Measurements from ENCODE around the gene TMPRSS13. TPM values are rescaled to one million over a fixed set of nuclear protein-coding genes. Genes with fewer than 3 reads are reported as not detected.
"Not testable (repeated sequence)": the region's sequence is repeated elsewhere in the genome, so short reads cannot be mapped to it uniquely, and the experiment has no call there.

TMPRSS13 gene
- total RNA-seq, 2 experiments from 2014 or later, result 2.0 to 2.6 TPM

DNA sequence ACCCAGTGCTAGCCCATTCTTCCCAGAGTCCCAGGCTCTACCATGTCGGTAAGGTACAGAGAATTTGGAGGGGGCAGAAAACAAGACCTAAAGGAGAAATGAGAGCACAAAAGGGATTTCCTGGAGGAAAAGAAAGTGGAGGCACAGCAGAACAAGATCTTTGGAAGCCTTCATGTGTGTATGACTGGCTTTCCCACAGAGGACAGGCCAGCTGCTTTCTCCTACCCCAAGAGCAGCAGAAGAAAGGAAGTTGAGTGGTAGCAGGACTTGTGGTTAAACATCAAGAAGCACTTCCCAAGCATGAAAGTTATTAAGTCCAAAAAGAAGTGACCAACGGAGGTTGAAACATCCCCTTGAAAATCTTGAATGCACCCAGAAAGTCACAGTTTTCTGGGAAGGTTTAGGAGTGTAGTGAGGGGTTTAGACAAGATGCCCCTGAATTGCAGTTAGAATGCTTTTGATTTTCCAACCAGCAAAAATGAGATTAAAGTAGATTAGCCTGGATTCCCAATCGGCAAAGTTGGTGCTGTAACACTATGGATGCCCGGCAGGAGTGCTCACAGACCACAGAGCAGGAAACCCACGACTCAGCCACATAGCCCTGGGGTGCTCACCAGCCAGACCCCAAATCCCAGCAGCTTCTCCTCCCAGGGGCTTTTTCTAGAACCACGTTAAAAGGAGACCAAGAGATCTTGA lies 608 bp downstream of the TMPRSS13 start:
- no peak overlapping the region for H3K4me3 Mint-ChIP-seq
- H3K4me1 Mint-ChIP-seq (ENCODE audit: low read depth), result peaks cover 41% of the 10 kb centered on the region
- no peaks in the 10 kb centered on the region for H3K36me3 Mint-ChIP-seq
- no peak for DNase-seq
- no peak overlapping the region for H3K27ac Mint-ChIP-seq
- ChIA-PET POLR2A (no interaction called here), CTCF (interaction anchor here (0.7 to 6.3 kb wide), 2 partner anchors 17 to 110 kb away, joined by 3 to 53 read pairs; no protein-coding TSS in a partner anchor)
- H3K27me3 Mint-ChIP-seq, result no peaks in the 10 kb centered on the region
- H3K9me3 Mint-ChIP-seq, result no peaks in the 10 kb centered on the region
- intact Hi-C loops (cut with micrococcal nuclease), result no loop called here

DNA sequence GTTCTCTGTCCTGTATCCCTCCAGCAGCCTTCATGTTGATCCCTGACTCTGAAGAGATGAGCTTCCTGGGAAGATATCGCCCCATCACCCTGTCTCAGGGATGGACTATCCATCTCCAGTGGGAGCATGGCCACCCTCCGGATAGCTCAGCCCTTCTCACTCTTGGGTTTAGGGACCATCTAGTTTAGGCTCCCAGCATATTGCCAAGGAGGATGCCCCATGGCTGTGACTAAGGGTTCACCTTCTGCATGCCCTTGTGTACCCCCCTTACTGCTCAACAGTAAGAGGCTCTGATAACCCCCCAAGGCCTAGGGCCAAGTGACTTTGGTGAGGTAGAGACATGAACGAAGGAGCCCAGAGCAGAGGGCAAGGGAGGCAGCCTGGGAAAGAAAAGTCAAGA lies 1.3 kb downstream of the TMPRSS13 start:
- no peaks in the 10 kb centered on the region for H3K9me3 Mint-ChIP-seq
- POLR2A ChIA-PET, result no interaction called here

DNA sequence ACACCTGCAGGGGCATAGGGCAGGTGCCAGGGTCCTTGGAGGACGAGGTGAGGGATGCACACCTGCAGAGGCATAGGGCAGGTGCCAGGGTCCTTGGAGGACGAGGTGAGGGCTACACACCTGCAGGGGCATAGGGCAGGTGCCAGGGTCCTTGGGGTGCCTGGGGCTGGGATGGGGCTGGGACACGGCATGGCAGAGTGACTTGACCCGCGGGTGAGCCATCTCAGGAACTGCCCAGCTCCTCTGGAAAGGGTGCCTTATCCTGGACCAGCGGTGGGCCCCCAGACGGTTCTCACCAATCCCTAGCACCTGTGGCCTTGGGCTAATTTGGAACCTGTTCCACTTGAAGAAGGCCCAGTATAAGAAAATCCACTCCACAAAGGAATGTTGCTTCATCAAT lies 3.0 kb downstream of the TMPRSS13 start:
- peaks cover 25% of the 10 kb centered on the region for H3K4me1 Mint-ChIP-seq (ENCODE audit: low read depth)
- POLR2A ChIA-PET; H3K27me3 Mint-ChIP-seq; H3K27ac Mint-ChIP-seq; H3K4me3 Mint-ChIP-seq; H3K9me3 Mint-ChIP-seq; H3K36me3 Mint-ChIP-seq; DNase-seq; intact Hi-C loops (cut with micrococcal nuclease): not testable (repeated sequence)
- CTCF ChIA-PET, result interaction anchor here (1.0 kb wide), 1 partner anchor 20 kb away, joined by 4 read pairs; no protein-coding TSS in a partner anchor

More for the DNA sequence above, 1.3 kb downstream of the TMPRSS13 start:
- CTCF ChIA-PET, result interaction anchor here (6.3 kb wide), 1 partner anchor 18 kb away, joined by 53 read pairs; no protein-coding TSS in a partner anchor
- no peaks in the 10 kb centered on the region for H3K27me3 Mint-ChIP-seq
- no peak for DNase-seq
- intact Hi-C loops (cut with micrococcal nuclease), result no loop called here
- no peak overlapping the region for H3K27ac Mint-ChIP-seq
- no peak overlapping the region for H3K4me3 Mint-ChIP-seq
- no peaks in the 10 kb centered on the region for H3K36me3 Mint-ChIP-seq
- peaks cover 41% of the 10 kb centered on the region for H3K4me1 Mint-ChIP-seq (ENCODE audit: low read depth)

DNA sequence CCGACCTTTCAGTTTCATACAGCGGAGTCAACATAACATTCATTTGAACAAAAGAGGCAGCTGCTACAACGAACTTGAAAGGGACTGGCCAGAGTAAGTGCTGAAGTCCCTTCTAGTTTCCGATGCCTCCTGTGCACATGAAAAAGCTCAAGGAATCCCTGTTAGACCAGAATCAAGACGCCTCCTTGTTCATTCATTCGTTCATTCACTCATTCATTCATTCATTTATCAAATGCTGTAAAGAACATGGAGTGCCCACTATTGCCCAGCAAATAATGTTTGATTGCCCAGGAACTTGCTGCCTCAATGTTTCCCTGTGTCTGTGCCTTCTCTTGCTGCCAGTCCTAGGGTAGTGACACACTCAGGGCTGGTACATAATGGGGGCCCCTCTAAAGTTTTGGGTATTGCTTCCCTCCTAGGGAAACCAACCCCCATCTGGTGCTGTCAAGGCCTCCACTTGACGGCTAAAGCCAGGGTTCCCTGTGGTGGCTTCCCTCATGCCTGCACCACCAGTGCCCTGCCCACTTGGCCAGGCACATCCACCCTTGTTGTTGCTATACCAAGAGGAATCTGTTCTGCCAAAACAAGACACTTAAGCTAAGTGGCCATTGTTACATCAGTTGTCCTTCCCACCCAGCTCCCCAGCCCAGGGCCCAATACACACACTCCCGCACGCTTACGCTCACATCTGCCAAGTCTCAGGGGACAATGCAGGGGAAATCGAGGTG lies 3.8 kb downstream of the TMPRSS13 start:
- POLR2A ChIA-PET, result no interaction called here
- CTCF ChIA-PET, result interaction anchor here (1.0 to 2.5 kb wide), 3 partner anchors 21 to 128 kb away, joined by 4 to 16 read pairs (median 6); no protein-coding TSS in a partner anchor
- H3K4me3 Mint-ChIP-seq, result no peak overlapping the region

DNA sequence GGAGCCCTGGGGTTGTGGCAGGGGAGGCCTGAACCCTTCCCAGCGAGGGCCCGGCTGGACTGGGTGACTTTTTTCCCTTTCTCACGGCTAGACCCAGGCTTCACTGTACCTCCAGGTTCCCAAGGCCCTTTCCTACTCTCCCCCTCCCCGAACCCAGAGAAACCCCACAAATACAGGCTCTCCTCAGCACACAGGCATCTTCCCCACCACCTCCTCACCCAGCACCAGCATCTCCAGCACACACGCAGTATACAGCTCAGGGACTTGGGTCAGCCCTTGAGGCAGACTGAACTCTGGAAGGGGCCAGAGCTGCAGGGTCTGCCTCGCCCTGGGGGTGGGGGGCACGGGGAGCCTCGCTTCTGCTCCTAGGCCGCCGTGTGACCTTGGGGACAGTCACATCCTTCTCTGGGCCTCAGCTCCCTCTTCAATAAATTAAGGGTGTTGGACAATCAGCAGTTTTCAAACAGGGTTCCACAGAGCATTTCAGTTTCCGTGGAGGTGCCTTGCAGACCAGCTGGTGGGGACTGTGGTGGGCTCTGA lies 4.5 kb downstream of the TMPRSS13 start:
- no peak for DNase-seq
- H3K27me3 Mint-ChIP-seq, result no peaks in the 10 kb centered on the region
- peaks cover 14% of the 10 kb centered on the region for H3K4me1 Mint-ChIP-seq (ENCODE audit: low read depth)
- intact Hi-C loops (cut with micrococcal nuclease), result no loop called here
- no peaks in the 10 kb centered on the region for H3K9me3 Mint-ChIP-seq
- H3K27ac Mint-ChIP-seq, result no peak overlapping the region
- H3K36me3 Mint-ChIP-seq, result no peaks in the 10 kb centered on the region
- no peak overlapping the region for H3K4me3 Mint-ChIP-seq
- ChIA-PET POLR2A (no interaction called here), CTCF (interaction anchor here (1.0 to 2.5 kb wide), 2 partner anchors 22 to 129 kb away, joined by 6 to 16 read pairs; no protein-coding TSS in a partner anchor)

More for the DNA sequence above, 3.8 kb downstream of the TMPRSS13 start:
- Mint-ChIP-seq H3K36me3 (no peaks in the 10 kb centered on the region), H3K27me3 (no peaks in the 10 kb centered on the region), H3K9me3 (no peaks in the 10 kb centered on the region), H3K27ac (no peak overlapping the region), H3K4me1 (ENCODE audit: low read depth) (peaks cover 17% of the 10 kb centered on the region)
- intact Hi-C loops (cut with micrococcal nuclease), result no loop called here
- no peak for DNase-seq

DNA sequence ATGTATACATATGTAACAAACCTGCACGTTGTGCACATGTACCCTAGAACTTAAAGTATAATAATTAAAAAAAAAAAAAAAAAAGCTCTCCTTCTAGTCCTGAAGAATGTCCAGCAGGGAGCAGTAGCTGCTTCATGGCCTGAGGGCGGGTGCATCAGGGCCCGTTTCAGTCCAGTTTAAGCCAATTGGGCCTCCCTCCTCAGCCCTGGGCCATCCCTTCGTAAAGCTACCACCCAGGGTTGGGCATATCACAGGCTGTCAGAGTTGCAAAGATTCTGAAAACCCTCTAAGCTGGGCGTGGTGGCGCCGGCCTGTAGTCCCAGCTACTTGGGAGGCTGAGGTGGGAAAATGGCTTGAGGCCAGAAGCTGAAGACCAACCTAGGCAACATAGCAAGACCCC lies 5.4 kb downstream of the TMPRSS13 start:
- no peaks in the 10 kb centered on the region for H3K27me3 Mint-ChIP-seq
- no peak overlapping the region for H3K4me3 Mint-ChIP-seq
- no peaks in the 10 kb centered on the region for H3K9me3 Mint-ChIP-seq
- DNase-seq, result no peak
- intact Hi-C loops (cut with micrococcal nuclease), result no loop called here
- POLR2A ChIA-PET, result no interaction called here
- CTCF ChIA-PET, result interaction anchor here (1.2 to 2.5 kb wide), 3 partner anchors 23 to 129 kb away, joined by 4 to 16 read pairs (median 5); no protein-coding TSS in a partner anchor
- no peaks in the 10 kb centered on the region for H3K36me3 Mint-ChIP-seq
- no peak overlapping the region for H3K27ac Mint-ChIP-seq
- peaks cover 12% of the 10 kb centered on the region for H3K4me1 Mint-ChIP-seq (ENCODE audit: low read depth)

DNA sequence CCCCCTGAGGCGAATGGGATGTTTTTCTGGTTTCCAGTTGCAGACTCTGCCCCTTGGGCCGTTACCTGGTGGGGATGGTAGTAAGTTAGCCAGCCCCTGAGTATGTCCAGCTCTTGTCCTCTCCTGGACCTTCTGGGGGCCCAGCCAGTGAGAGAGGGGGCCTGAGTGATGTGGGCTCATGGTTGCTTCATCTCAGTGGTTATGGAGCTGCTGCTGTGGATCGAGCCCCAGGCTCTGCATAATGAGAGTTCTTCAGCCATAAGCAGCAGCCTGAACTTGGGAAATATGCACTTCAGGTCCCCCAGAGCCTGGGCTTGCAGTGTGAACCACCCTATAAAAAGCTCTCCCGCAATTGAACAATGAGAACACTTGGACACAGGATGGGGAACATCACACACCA lies 5.9 kb downstream of the TMPRSS13 start:
- H3K27me3 Mint-ChIP-seq, result no peaks in the 10 kb centered on the region
- H3K36me3 Mint-ChIP-seq, result no peaks in the 10 kb centered on the region
- ChIA-PET CTCF (interaction anchor here (1.2 to 2.5 kb wide), 3 partner anchors 24 to 130 kb away, joined by 4 to 16 read pairs (median 5); no protein-coding TSS in a partner anchor), POLR2A (no interaction called here)
- no peak overlapping the region for H3K27ac Mint-ChIP-seq
- no peak for DNase-seq
- H3K4me1 Mint-ChIP-seq (ENCODE audit: low read depth), result peaks cover 9% of the 10 kb centered on the region
- intact Hi-C loops (cut with micrococcal nuclease), result no loop called here
- no peak overlapping the region for H3K4me3 Mint-ChIP-seq
- no peaks in the 10 kb centered on the region for H3K9me3 Mint-ChIP-seq

DNA sequence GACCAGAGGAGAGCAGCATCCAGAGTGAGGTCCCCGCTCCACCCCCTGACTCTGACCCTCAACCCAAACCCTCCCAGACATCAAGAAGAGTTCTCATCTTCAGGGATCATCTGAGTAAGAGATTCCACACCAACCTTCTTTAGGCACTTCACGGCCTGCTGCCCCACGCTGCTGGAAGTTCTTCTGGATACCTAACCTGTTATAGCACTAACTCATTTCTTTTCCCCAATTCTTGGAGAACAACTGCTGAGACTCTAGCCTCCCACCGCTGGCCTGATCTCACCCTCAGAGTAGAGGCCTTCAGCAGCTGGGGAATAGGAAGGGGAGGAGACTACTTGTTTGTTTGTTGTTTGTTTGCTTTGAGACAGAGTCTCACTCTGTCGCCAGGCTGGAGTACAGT lies 7.3 kb downstream of the TMPRSS13 start:
- no peak overlapping the region for H3K27ac Mint-ChIP-seq
- H3K36me3 Mint-ChIP-seq, result no peaks in the 10 kb centered on the region
- no peaks in the 10 kb centered on the region for H3K27me3 Mint-ChIP-seq
- H3K4me1 Mint-ChIP-seq (ENCODE audit: low read depth), result peaks cover 9% of the 10 kb centered on the region
- intact Hi-C loops (cut with micrococcal nuclease), result no loop called here
- ChIA-PET POLR2A (no interaction called here), CTCF (interaction anchor here (0.6 to 1.4 kb wide), 3 partner anchors 25 to 131 kb away, joined by 3 to 4 read pairs (median 3); no protein-coding TSS in a partner anchor)
- H3K9me3 Mint-ChIP-seq, result no peaks in the 10 kb centered on the region
- H3K4me3 Mint-ChIP-seq, result no peak overlapping the region
- no peak for DNase-seq

DNA sequence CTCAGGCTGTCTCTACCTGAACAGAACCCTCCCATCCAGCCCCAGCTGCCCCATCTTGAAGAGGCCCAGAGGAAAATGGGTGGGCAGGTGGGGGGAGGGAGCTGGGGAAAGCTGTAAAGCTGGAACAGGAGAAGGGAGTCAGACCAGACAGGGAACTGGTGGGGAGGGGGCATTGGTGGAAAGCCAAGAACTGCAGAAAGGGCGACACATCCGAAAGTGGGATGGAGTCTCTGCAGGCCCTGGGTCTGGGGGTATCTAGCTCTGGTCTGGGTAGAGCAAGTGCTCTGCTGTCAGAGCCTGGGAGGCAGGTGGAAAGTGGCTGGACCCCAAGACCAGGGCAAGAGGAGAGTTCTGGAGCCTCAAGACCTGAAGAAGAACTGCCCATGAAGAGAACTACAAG lies 7.7 kb downstream of the TMPRSS13 start:
- POLR2A ChIA-PET, result no interaction called here
- H3K36me3 Mint-ChIP-seq, result no peaks in the 10 kb centered on the region
- no peaks in the 10 kb centered on the region for H3K27me3 Mint-ChIP-seq
- H3K9me3 Mint-ChIP-seq, result no peaks in the 10 kb centered on the region
- CTCF ChIA-PET, result interaction anchor here (0.6 to 1.4 kb wide), 3 partner anchors 25 to 132 kb away, joined by 3 to 4 read pairs (median 3); no protein-coding TSS in a partner anchor
- intact Hi-C loops (cut with micrococcal nuclease), result no loop called here
- DNase-seq, result no peak
- H3K4me3 Mint-ChIP-seq, result no peak overlapping the region
- H3K27ac Mint-ChIP-seq, result no peak overlapping the region
- peaks cover 9% of the 10 kb centered on the region for H3K4me1 Mint-ChIP-seq (ENCODE audit: low read depth)

DNA sequence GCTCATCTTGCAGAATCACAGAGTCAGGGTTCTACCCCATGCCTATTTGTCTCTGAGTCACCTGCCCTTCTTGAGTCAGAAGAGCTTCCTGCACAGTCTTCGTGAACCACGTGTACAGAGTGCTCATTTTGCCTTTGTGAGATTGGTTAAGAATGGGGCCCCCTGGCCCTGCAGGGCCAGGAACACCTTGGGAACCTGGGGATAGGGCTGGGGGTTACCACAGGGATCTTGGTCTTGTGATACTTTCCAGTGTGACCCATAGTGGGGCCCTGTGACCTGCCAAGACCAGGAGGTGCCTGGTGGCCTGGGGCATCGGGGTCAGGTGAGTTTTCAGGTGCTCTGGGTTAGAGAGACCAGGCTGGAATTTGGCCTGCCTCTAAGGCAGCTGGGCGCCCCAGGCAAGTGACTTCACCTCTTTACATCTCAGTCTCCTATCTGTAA lies 9.4 kb downstream of the TMPRSS13 start:
- intact Hi-C loops (cut with micrococcal nuclease), result no loop called here
- CTCF ChIA-PET, result interaction anchor here (1.1 to 2.8 kb wide), 4 partner anchors 12 to 134 kb away, joined by 3 to 15 read pairs (median 4); no protein-coding TSS in a partner anchor
- peak; percentile 45 for DNase-seq
- peaks cover 9% of the 10 kb centered on the region for H3K4me1 Mint-ChIP-seq (ENCODE audit: low read depth)
- POLR2A ChIA-PET, result interaction anchor here (1.2 to 1.4 kb wide), 3 partner anchors 12 to 27 kb away, joined by 3 read pairs; no protein-coding TSS in a partner anchor
- H3K4me3 Mint-ChIP-seq, result no peak overlapping the region
- H3K9me3 Mint-ChIP-seq, result no peaks in the 10 kb centered on the region
- no peaks in the 10 kb centered on the region for H3K36me3 Mint-ChIP-seq
- H3K27me3 Mint-ChIP-seq, result no peaks in the 10 kb centered on the region
- no peak overlapping the region for H3K27ac Mint-ChIP-seq

DNA sequence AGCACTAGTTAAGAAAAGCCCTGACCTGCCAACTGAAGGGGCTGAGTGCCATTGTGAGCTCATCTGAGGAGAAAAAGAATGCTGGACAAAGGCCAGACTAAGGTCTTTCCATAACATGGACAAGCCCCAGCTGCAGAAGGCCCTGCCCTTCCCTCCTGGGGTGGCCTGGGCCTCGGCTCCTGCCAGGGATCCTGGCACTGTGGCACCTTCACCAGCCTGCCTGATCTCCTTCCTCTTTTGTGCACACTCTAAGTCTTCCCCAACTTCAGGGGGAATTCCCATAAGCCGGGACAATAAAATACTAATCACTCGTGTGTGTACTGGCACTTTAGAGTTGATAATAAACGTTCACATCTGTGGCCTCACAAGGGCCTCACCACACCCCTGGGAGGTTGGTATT lies 9.9 kb downstream of the TMPRSS13 start:
- no peak overlapping the region for H3K27ac Mint-ChIP-seq
- H3K27me3 Mint-ChIP-seq, result no peaks in the 10 kb centered on the region
- CTCF ChIA-PET, result interaction anchor here (1.1 to 2.8 kb wide), 4 partner anchors 13 to 134 kb away, joined by 3 to 15 read pairs (median 4); no protein-coding TSS in a partner anchor
- intact Hi-C loops (cut with micrococcal nuclease), result no loop called here
- peaks cover 9% of the 10 kb centered on the region for H3K4me1 Mint-ChIP-seq (ENCODE audit: low read depth)
- POLR2A ChIA-PET, result interaction anchor here (1.2 to 1.3 kb wide), 2 partner anchors 12 to 13 kb away, joined by 3 read pairs; no protein-coding TSS in a partner anchor
- H3K36me3 Mint-ChIP-seq, result no peaks in the 10 kb centered on the region
- DNase-seq, result no peak
- H3K9me3 Mint-ChIP-seq, result no peaks in the 10 kb centered on the region
- H3K4me3 Mint-ChIP-seq, result no peak overlapping the region

All from activated CD4-positive, alpha-beta memory T cell treated with anti-CD3 and anti-CD28 coated beads for 36 hours (primary cell).